NOMO-1 treated with dmso at 0.1 percent for 144 hours (cell line): ENCODE results near the gene TMEM190.
"Not testable (repeated sequence)": the region's sequence is repeated elsewhere in the genome, so short reads cannot be mapped to it uniquely, and the experiment has no call there.

Experiments
- DNase-seq: peaks from one replicate; lab custom pipeline; 2025; ENCODE audit not compliant: unreplicated experiment; lab: John Stamatoyannopoulos, UW

TMEM190 gene

DNA sequence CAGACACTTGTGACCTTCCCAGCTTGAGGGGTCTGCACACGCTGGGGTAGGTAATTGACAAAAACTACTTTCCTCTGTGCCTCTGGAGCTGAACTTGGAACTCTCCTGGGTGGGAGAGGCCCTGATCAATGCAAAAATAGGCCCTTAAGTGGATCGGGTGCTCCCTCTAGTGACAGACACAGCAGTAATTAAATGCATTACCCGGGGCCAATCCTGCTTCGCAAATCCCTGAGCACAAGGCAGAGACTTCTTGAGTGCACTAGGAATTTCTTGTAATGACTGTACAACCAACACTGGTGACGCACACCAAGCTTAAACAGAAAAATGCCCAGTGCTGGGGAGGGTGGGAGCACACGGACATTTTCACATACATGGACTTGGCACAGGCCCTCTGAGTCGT, 41.6 kb downstream of the TMEM190 start:
- no peak for DNase-seq

DNA sequence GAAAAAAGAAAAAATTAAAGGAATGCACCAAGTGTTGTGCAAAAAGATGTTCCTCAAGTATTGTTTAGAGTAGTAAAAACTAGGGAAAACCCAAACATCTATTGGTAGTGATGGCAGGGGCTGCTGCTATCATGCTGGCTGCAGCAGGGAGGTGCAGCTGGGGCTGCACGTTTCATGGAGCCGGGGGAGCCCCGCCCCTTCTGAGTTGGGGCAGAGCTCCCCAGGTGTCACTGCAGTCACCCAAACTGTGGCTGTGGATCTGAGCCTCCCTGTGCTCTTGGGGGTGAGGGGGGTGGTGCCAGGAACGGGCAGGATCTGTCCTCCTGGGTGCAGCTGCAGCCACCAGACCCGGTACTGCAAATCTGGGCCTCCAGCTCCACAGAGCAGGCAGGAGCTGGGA, 42.5 kb downstream of the TMEM190 start:
- DNase-seq = no peak

DNA sequence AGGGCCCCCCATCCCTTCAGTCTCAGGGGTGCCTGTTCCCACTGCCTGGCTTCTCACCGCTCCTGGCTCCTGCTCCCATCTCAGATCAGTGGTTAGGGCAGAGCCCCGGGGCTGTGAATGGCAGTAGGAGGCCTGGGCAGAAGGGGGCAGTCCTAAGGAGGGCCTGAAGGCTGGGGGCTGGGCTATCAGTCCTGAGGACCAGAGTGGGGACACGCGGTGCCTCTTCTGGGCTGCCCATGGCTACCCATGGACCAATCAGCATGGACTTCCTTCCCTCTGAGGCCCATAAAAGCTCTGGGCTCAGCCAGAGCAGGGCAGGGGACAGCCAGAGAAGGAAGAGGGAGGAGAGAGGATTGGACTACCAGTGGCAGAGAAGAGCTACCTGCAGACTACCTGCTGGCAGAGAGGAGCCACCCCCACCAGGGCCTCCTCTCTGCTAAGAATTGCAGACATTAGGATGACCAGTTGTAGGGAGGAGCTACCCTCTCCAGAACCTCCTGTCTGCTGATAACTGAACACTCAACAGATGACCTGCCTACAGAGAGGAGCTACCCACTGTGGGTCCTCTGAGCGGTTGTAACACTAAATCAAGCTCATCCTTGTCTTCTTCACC, 43.1 kb downstream of the TMEM190 start:
- no peak for DNase-seq

DNA sequence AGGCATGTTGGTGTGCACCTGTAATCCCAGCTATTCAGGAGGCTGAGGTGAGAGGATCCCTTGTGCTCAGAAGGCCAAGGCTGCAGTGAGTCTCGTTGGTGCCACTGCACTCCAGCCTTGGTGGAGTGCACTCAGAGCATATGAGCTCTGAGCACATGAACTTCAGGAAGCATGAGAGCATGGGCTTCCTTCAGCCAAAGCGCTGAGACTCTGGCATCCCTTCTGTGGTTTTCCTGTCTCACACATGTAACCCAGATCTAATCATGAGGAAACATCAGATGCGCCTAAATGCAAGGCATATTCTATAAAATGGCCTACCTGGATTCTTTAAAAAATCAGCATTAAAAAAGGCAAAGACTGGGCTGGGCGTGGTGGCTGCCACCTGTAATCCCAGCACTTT, 44.7 kb downstream of the TMEM190 start:
- not testable (repeated sequence) for DNase-seq

DNA sequence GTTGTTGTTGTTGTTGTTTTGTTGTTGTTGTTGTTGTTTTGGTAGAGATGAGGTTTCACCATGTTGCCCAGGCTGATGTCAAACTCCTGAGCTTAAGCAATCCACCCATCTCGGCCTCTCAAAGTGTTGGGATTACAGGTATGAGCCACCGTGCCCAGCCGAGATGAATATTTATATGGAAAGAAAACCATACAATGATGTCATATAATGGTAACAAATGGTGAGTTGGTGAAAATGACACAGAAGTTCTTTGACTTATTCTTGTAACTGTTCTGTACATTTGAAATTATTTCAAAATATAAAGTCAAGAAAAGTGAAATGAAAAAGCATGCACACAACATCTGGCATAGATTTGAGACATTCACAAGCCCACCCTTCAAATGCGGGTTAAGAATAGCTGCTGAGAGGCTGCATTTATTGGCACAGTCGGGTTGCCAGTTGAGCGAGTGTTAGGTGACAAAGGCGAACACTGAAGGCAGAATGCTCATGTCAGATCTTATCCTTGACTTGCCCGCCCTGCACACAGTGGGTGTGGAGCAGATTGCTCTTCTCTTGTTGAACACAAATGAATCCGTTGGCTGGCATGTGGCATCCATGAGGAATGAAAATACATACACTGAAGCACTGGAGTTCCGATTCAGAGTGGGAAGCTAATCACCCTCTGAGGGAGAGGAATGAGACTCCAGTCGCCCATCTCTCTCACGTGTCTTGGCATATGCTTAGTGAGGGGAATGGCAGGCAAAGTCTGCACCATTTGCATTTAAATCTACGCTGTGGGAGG, 46.8 kb downstream of the TMEM190 start:
- DNase-seq = no peak

DNA sequence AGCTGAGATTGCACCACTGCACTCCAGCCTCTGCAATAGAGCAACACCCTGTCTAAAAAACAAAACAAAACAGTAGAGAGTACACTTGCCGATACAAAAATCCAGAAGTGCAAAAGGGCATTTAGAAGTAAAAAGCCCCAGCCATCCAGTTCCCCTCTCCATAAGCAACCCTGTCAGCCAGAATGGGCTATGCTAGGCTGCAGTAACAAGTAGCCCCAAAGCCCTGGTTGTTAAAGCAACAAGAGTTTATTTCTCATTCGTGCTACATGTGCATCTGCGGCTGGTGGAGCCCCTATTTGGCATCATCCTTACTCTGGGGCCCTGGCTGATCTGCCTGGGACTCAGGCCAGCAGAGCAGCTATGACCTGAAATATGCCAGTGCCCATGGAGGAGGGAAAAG, 47.9 kb downstream of the TMEM190 start:
- no peak for DNase-seq

DNA sequence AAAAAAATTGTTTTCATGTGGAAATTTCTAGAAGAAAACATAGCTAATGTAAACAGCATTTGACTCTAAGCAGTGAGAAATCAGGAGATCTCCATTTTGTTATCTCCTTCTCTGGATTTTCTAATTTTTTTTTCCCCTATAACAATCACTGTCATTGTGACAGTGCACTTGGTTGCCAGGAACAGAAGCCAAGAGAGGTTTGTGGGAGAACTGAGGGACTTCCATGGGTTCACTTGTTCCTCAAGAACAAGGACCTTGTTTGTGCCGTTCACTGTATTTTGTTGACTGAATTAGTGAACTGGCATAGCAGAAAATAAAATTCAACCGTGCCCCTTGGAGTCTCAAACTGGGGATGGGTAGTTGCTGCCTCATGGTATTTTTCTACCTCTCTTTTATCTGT, 49.4 kb downstream of the TMEM190 start:
- no peak for DNase-seq
